Liver (tissue), 3 donors: Measurements from ENCODE around the gene CXXC5.

ENCODE experiments used
- ATF3 ChIP-seq: IDR thresholded peaks from 2 replicates; pipeline ENCODE4 v1.6.1; 2016; ENCODE audit warnings: antibody characterized with exemption
- CTCF ChIP-seq: fragments of 150-350 bp; IDR thresholded peaks from 2 replicates; pipeline ENCODE4 v1.5.1; 2017; ENCODE audit warnings: improper control_type of control experiment, low read depth, low read length; ENCODE audit not compliant: missing input control
- EGR1 ChIP-seq, 2 donors: IDR thresholded peaks; 2 replicates each; pipeline ENCODE4 v1.6.1; 2016 to 2018; ENCODE audit warnings: antibody characterized with exemption in 2 of 2, low read depth in 2 of 2
- GABPA ChIP-seq, 2 donors: IDR thresholded peaks in 1 of 2; conservative IDR thresholded peaks in 1 of 2; 2 replicates each; pipeline ENCODE4 v1.6.1; 2016; ENCODE audit warnings: antibody characterized with exemption in 2 of 2, mild to moderate bottlenecking in 1 of 2, moderate library complexity in 1 of 2
- MAX ChIP-seq: IDR thresholded peaks from 2 replicates; pipeline ENCODE4 v1.6.1; 2016; ENCODE audit warnings: antibody characterized with exemption
- NR2F2 ChIP-seq: IDR thresholded peaks from 2 replicates; pipeline ENCODE4 v1.6.1; 2016; ENCODE audit warnings: antibody characterized with exemption
- RAD21 ChIP-seq, 2 donors: IDR thresholded peaks; 2 replicates each; pipeline ENCODE4 v1.6.1; 2016; ENCODE audit warnings: antibody characterized with exemption in 2 of 2, mild to moderate bottlenecking in 2 of 2
- REST ChIP-seq: IDR thresholded peaks from 2 replicates; pipeline ENCODE4 v1.6.1; 2016; ENCODE audit warnings: antibody characterized with exemption, mild to moderate bottlenecking
- RXRA ChIP-seq, 2 donors: IDR thresholded peaks; 2 replicates each; pipeline ENCODE4 v1.6.1; 2017 to 2018; ENCODE audit warnings: antibody characterized with exemption in 2 of 2, mild to moderate bottlenecking in 1 of 2
- SP1 ChIP-seq: IDR thresholded peaks from 2 replicates; pipeline ENCODE4 v1.6.1; 2018; ENCODE audit warnings: antibody characterized with exemption, mild to moderate bottlenecking
- TAF1 ChIP-seq: conservative IDR thresholded peaks from 2 replicates; pipeline ENCODE4 v1.6.1; 2016; ENCODE audit warnings: antibody characterized with exemption, mild to moderate bottlenecking
- YY1 ChIP-seq: IDR thresholded peaks from 2 replicates; pipeline ENCODE4 v1.6.1; 2016; ENCODE audit warnings: antibody characterized with exemption, mild to moderate bottlenecking
- ZBTB33 ChIP-seq: IDR thresholded peaks from 2 replicates; pipeline ENCODE4 v1.6.1; 2016; ENCODE audit warnings: antibody characterized with exemption
- donor health status: healthy.
- donor health status: healthy.

GRCh38 chr5:139667730-139668063 is 19.5 kb downstream of the CXXC5 start:
- TF ChIP-seq RXRA (IDR thresholded peaks at IDR 0.05) (no peak), CTCF (no peak), YY1 (no peak), ATF3 (no peak), REST (no peak), ZBTB33 (no peak), TAF1 (no peak), EGR1 (IDR thresholded peaks at IDR 0.05; ENCODE audit: low read depth in 2 of 2) (no peak), NR2F2 (no peak), RAD21 (IDR thresholded peaks at IDR 0.05) (no peak), SP1 (no peak), GABPA (IDR thresholded peaks at IDR 0.05 in 1 of 2, conservative IDR thresholded peaks at IDR 0.05 in 1 of 2) (no peak), MAX (no peak)
